Kidney epithelial cell (primary cell): ENCODE data around the gene SCNN1G. TPM values are rescaled to one million over a fixed set of nuclear protein-coding genes. Genes with fewer than 3 reads are reported as not detected.

Experiments used
- DNase-seq: peaks from one replicate; pipeline ENCODE4 v3.0.0-alpha.2; 2010; ENCODE audit warnings: low read depth
- H3K27me3 ChIP-seq: 2 replicates; pipeline ENCODE4 v1.6.0; 2011; ENCODE audit warnings: low read length; ENCODE audit not compliant: control insufficient read depth, insufficient read depth
- H3K36me3 ChIP-seq: 2 replicates; pipeline ENCODE4 v1.5.1; 2011; ENCODE audit warnings: low read length; ENCODE audit not compliant: control insufficient read depth, insufficient read depth
- H3K4me3 ChIP-seq: 2 replicates; pipeline ENCODE4 v1.5.1; 2011; ENCODE audit warnings: low read depth, mild to moderate bottlenecking, control low read depth, low read length
- CTCF ChIP-seq: IDR thresholded peaks from 2 replicates; pipeline ENCODE4 v1.5.1; 2011; ENCODE audit warnings: mild to moderate bottlenecking, moderate library complexity, low read length, control low read depth, inconsistent platforms; ENCODE audit not compliant: insufficient read depth, poor library complexity, severe bottlenecking
- total RNA-seq: library from RNA; depleted of rRNA; stranded (reverse); fragments of >200 nt; gene quantifications from 2 replicates; pipeline ENCODE4 v1.2.3, GENCODE V29; 2015

The SCNN1G gene
- total RNA-seq, 1 donor from 2014 or later: not detected

DNA sequence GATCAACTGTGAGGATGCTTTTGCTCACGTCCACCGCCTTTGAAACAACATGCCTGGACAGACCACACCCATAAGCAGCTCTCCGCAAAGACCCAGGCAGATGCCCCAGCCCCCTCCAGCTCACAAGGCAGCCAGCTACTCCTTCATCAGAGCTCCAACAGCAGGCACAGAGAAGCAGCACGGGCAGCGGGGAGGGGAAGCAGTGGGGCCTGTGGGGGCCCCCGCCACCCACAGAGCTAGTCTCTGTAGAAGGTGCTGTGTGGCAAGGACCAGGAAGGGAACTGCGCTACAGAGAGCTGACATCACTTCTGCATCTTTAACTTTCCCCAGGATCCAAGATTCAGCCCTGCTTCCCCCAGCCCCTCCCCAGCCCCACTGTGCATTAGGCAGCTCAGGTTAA, 10.0 kb upstream of the SCNN1G start:
- TF ChIP-seq CTCF: no peak
- DNase-seq: no peak
- no peak overlapping the region for H3K4me3 ChIP-seq

GRCh38 chr16:23172994-23173393, 9.6 kb upstream of the SCNN1G start:
- H3K27me3 ChIP-seq: no peaks in the 10 kb centered on the region
- DNase-seq: no peak
- H3K36me3 ChIP-seq: no peaks in the 10 kb centered on the region
- TF ChIP-seq CTCF: no peak
- no peak overlapping the region for H3K4me3 ChIP-seq

More for the DNA sequence above, 10.0 kb upstream of the SCNN1G start:
- Histone ChIP-seq H3K36me3 (no peaks in the 10 kb centered on the region), H3K27me3 (no peaks in the 10 kb centered on the region)

- DNase-seq: no peak
- Histone ChIP-seq H3K4me3 (no peak overlapping the region), H3K36me3 (no peaks in the 10 kb centered on the region), H3K27me3 (no peaks in the 10 kb centered on the region)
- TF ChIP-seq CTCF: no peak
Measured at GRCh38 chr16:23174622-23175021, 7.9 kb upstream of the SCNN1G start.

DNA sequence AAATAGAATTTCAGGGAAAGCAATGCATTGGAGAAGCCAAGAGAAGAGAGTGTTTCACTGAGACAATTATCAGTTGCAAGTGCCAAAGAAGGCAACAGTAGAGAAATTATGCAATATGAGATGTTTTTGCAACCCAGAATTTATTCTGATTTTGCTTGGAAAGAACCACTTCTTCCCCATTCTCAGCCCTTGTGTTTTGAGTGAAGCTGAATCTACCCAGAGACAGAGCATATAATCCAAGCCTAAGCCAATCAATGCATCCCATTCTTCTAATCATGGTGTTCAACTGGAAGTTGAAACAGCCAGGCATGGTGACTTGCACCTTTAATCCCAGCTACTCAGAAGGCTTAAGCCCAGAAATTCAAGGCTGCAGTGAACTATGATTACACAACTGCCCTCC, 6.9 kb upstream of the SCNN1G start:
- H3K36me3 ChIP-seq: no peaks in the 10 kb centered on the region
- no peak overlapping the region for H3K4me3 ChIP-seq
- TF ChIP-seq CTCF: no peak
- no peaks in the 10 kb centered on the region for H3K27me3 ChIP-seq
- DNase-seq: no peak

- Histone ChIP-seq H3K4me3 (no peak overlapping the region), H3K27me3 (peaks cover 28% of the 10 kb centered on the region), H3K36me3 (no peaks in the 10 kb centered on the region)
- no peak for DNase-seq
- TF ChIP-seq CTCF: no peak
Measured at GRCh38 chr16:23181506-23181905, 1.0 kb upstream of the SCNN1G start.

DNA sequence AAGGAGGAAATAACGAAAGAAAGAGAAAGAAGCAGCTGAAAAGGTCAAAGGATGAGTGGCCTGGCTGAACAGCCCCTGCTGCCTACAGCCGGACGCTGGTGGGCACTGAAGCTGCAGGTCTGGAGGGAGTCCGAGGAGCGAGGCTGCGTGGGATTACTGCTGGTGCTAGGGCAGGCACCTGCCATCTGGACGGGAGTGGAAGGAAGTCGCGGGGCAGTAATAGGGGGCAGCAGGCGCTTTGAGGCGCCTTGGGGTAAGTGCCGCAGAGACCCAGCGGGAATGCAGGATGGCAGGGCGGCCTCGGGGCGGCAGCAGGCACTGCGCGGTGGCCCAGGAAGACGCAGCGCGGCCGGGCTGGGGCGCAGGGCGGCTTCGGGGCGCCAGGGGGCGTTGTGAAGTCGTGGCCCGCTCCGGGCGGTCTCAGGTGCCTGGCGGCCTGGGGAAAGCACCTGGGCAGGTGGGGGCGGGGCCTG, 303 bp upstream of the SCNN1G start:
- Histone ChIP-seq H3K36me3 (no peaks in the 10 kb centered on the region), H3K27me3 (peaks cover 28% of the 10 kb centered on the region), H3K4me3 (no peak overlapping the region)
- peak; percentile 68 for TF ChIP-seq CTCF
- peak; percentile 5 for DNase-seq
